HepG2 (cell line): Measurements from ENCODE around the gene PALM. TPM values are rescaled to one million over a fixed set of nuclear protein-coding genes. Genes with fewer than 3 reads are reported as not detected.

Source experiments
- FOXA3 ChIP-seq: IDR thresholded peaks from 2 replicates; pipeline ENCODE4 v1.6.1; 2016; ENCODE audit warnings: missing genetic modification reagents, missing compliant biosample characterization
- HMGA1 ChIP-seq: sonication (generic); formaldehyde crosslinking; conservative IDR thresholded peaks from 2 replicates; pipeline ENCODE4 v1.4.0; 2020; ENCODE audit warnings: missing genetic modification reagents
- HOMEZ ChIP-seq: IDR thresholded peaks from 2 replicates; pipeline ENCODE4 v1.6.1; 2016; ENCODE audit warnings: low read depth
- HOXD1 ChIP-seq: sonication (generic); formaldehyde crosslinking; IDR thresholded peaks from 2 replicates; pipeline ENCODE4 v1.5.0; 2020; ENCODE audit warnings: missing genetic modification reagents
- MAFG ChIP-seq: sonication (generic); formaldehyde crosslinking; IDR thresholded peaks from 2 replicates; pipeline ENCODE4 v1.5.1; 2020; ENCODE audit warnings: mild to moderate bottlenecking, missing genetic modification reagents
- NPAS2 ChIP-seq: sonication (generic); formaldehyde crosslinking; IDR thresholded peaks from 2 replicates; pipeline ENCODE4 v1.8.0; 2022; ENCODE audit warnings: mild to moderate bottlenecking, missing genetic modification reagents, borderline replicate concordance
- PATZ1 ChIP-seq: sonication (generic); formaldehyde crosslinking; IDR thresholded peaks from 2 replicates; pipeline ENCODE4 v1.4.0; 2020; ENCODE audit warnings: missing genetic modification reagents
- REPIN1 ChIP-seq: sonication (generic); formaldehyde crosslinking; IDR thresholded peaks from 2 replicates; pipeline ENCODE4 v1.8.0; 2022; ENCODE audit warnings: missing genetic modification reagents, low read depth, mild to moderate bottlenecking, borderline replicate concordance
- SIX4 ChIP-seq: sonication (generic); formaldehyde crosslinking; IDR thresholded peaks from 2 replicates; pipeline ENCODE4 v1.4.0; 2020; ENCODE audit warnings: missing genetic modification reagents
- TCF7 ChIP-seq: sonication (generic); IDR thresholded peaks from 2 replicates; pipeline ENCODE4 v1.6.1; 2016; ENCODE audit warnings: antibody characterized with exemption, low read depth
- ZNF10 ChIP-seq: sonication (generic); formaldehyde crosslinking; IDR thresholded peaks from 2 replicates; pipeline ENCODE4 v1.4.0; 2020; ENCODE audit warnings: mild to moderate bottlenecking, low read depth, missing genetic modification reagents, borderline replicate concordance
- ZNF12 ChIP-seq: sonication (generic); formaldehyde crosslinking; IDR thresholded peaks from 2 replicates; pipeline ENCODE4 v1.5.0; 2020; ENCODE audit warnings: missing genetic modification reagents
- ZNF652 ChIP-seq: IDR thresholded peaks from 2 replicates; pipeline ENCODE4 v1.6.1; 2016; ENCODE audit warnings: low read depth, borderline replicate concordance
- polyA plus RNA-seq, 8 experiments: library from polyadenylated mRNA; depleted of rRNA in 3 of 8; stranded (reverse) in 7 of 8; unstranded in 1 of 8; fragments of >200 nt; fragmentation: Illumina TruSeq in 4 of 8; extraction: Trizol in 4 of 8; gene quantifications; 2 replicates each; pipeline versions ENCODE4 v1.2.1 to v1.2.3, GENCODE V29; 2011 to 2016; ENCODE audit warnings: low read depth in 4 of 8, missing spikeins in 1 of 8, mixed read lengths in 1 of 8; ENCODE audit not compliant: insufficient read depth in 1 of 8
- total RNA-seq, 5 experiments: library from RNA; depleted of rRNA; stranded (reverse); fragments of >200 nt; fragmentation: Illumina TruSeq; extraction: Trizol; gene quantifications; 2 replicates each; pipeline ENCODE4 v1.2.3, GENCODE V29; 2016; ENCODE audit warnings: low read depth in 1 of 5
- TF ChIP-seq, protein P1 (sequence below): sonication (generic); formaldehyde crosslinking; IDR thresholded peaks from 2 replicates; pipeline ENCODE4 v1.5.0; 2020; ENCODE audit warnings: missing genetic modification reagents
- TF ChIP-seq, protein P2 (sequence below): sonication (generic); formaldehyde crosslinking; IDR thresholded peaks from 2 replicates; pipeline ENCODE4 v1.4.0; 2020; ENCODE audit warnings: missing genetic modification reagents, borderline replicate concordance
- TF ChIP-seq, protein P3 (sequence below): IDR thresholded peaks from 2 replicates; pipeline ENCODE4 v1.6.1; 2016; ENCODE audit warnings: missing biosample characterization, missing genetic modification reagents, low read depth
- TF ChIP-seq, protein P4 (sequence below), 2 experiments: fragments of 450-650 bp in 1 of 2; sonication (generic) in 1 of 2; formaldehyde crosslinking; IDR thresholded peaks; 2 replicates each; pipeline versions ENCODE4 v1.5.0 to v1.8.0; 2020 to 2022; ENCODE audit warnings: mild to moderate bottlenecking in 1 of 2, missing genetic modification reagents in 1 of 2

PALM gene
- total and polyA plus RNA-seq, 2 of the 13 experiments (the other 11 are each of a cell fraction or from before 2014, with no cell fraction given), result 4.0 to 9.7 TPM

- TF ChIP-seq REPIN1 (CRISPR knock-in tag), result peak; percentile 86; the same call in 1 of the 2 replicates
- TF ChIP-seq ZNF12, result no peak
- TF ChIP-seq FOXA3 (CRISPR knock-in tag), result peak; percentile 82
- TF ChIP-seq HMGA1 (CRISPR knock-in tag), result no peak
- TF ChIP-seq NPAS2 (CRISPR knock-in tag), result no peak
- TF ChIP-seq PATZ1 (CRISPR knock-in tag), result peak; percentile 92
- TF ChIP-seq HOMEZ, result no peak
- no peak for TF ChIP-seq MAFG
- TF ChIP-seq, protein P1, sequence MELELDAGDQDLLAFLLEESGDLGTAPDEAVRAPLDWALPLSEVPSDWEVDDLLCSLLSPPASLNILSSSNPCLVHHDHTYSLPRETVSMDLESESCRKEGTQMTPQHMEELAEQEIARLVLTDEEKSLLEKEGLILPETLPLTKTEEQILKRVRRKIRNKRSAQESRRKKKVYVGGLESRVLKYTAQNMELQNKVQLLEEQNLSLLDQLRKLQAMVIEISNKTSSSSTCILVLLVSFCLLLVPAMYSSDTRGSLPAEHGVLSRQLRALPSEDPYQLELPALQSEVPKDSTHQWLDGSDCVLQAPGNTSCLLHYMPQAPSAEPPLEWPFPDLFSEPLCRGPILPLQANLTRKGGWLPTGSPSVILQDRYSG (CRISPR knock-in tag), result 0 out of 2 replicates have a peak, but pooled peaks have one; percentile 37
- 0 out of 2 replicates have a peak, but pooled peaks have one; percentile 21 for TF ChIP-seq ZNF652 (CRISPR knock-in tag)
- TF ChIP-seq, protein P2, sequence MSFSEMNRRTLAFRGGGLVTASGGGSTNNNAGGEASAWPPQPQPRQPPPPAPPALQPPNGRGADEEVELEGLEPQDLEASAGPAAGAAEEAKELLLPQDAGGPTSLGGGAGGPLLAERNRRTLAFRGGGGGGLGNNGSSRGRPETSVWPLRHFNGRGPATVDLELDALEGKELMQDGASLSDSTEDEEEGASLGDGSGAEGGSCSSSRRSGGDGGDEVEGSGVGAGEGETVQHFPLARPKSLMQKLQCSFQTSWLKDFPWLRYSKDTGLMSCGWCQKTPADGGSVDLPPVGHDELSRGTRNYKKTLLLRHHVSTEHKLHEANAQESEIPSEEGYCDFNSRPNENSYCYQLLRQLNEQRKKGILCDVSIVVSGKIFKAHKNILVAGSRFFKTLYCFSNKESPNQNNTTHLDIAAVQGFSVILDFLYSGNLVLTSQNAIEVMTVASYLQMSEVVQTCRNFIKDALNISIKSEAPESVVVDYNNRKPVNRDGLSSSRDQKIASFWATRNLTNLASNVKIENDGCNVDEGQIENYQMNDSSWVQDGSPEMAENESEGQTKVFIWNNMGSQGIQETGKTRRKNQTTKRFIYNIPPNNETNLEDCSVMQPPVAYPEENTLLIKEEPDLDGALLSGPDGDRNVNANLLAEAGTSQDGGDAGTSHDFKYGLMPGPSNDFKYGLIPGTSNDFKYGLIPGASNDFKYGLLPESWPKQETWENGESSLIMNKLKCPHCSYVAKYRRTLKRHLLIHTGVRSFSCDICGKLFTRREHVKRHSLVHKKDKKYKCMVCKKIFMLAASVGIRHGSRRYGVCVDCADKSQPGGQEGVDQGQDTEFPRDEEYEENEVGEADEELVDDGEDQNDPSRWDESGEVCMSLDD (CRISPR knock-in tag), result no peak
- no peak for TF ChIP-seq ZNF10 (CRISPR knock-in tag)
- TF ChIP-seq SIX4 (CRISPR knock-in tag), result no peak; the same call in 1 of the 2 replicates
- TF ChIP-seq, protein P3, sequence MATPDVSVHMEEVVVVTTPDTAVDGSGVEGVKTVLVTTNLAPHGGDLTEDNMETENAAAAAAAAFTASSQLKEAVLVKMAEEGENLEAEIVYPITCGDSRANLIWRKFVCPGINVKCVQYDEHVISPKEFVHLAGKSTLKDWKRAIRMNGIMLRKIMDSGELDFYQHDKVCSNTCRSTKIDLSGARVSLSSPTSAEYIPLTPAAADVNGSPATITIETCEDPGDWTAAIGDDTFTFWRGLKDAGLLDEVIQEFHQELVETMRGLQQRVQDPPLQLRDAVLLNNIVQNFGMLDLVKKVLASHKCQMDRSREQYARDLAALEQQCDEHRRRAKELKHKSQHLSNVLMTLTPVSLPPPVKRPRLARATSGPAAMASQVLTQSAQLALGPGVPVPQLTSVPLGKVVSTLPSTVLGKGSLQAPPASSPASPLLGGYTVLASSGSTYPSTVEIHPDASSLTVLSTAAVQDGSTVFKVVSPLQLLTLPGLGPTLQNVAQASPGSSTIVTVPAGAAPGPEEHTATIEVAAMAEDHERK (CRISPR knock-in tag), result no peak
- TF ChIP-seq, protein P4, sequence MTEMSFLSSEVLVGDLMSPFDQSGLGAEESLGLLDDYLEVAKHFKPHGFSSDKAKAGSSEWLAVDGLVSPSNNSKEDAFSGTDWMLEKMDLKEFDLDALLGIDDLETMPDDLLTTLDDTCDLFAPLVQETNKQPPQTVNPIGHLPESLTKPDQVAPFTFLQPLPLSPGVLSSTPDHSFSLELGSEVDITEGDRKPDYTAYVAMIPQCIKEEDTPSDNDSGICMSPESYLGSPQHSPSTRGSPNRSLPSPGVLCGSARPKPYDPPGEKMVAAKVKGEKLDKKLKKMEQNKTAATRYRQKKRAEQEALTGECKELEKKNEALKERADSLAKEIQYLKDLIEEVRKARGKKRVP (CRISPR knock-in tag; IDR thresholded peaks at IDR 0.05), result peak in 1 of 2 experiments; percentile 70; a peak in 2 of 4 replicates
- 0 out of 2 replicates have a peak, but pooled peaks have one; percentile 39 for TF ChIP-seq HOXD1 (CRISPR knock-in tag)
- TF ChIP-seq TCF7, result no peak
These were observed 47.8 kb upstream of the PALM start (continued) for GRCh38 chr19:660793-661426.
